ENCODE data around the gene PPP2R5C.
"Not testable (repeated sequence)": the region's sequence is repeated elsewhere in the genome, so short reads cannot be mapped to it uniquely, and the experiment has no call there.

The PPP2R5C gene

GRCh38 chr14:101727611-101728366 is 33.7 kb upstream of the PPP2R5C start:
- DNase-seq: peak; percentile 33

GRCh38 chr14:101728367-101728742 is 33.2 kb upstream of the PPP2R5C start:
- no peak for DNase-seq

DNA sequence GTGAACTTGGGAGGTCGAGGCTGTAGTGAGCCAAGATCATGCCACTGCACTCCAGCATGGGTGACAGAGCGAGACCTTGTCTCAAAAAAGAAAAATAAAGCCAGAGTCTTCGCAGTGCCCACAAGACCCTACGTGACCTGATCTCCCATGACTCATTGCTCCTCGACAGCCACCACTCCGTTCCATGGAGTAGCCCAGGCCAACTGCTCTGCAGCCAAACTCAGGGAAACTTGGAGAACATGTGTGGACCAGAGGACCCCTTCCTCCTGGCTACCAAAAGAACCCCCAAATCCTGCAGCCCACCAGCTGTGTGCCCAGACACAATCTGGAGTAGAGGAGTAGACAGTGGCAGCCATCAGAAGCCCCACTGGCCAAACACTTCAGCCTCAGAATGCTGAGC is 32.1 kb upstream of the PPP2R5C start:
- DNase-seq: no peak

DNA sequence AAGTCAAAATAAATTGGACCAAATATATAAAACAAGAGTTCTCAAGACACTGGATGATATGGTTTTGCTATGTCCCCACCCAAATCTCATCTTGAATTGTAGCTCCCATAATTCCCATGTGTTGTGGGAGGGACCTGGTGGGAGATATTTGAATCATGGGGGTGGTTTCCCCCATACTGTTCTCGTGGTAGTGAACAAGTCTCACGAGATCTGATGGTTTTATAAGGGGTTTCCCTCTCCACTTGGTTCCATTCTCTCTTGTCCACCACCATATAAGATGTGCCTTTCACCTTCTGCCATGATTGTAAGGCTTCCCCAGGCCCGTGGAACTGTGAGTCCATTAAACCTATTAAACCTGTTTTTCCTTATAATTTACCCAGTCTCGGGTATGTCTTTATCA is 31.4 kb upstream of the PPP2R5C start:
- DNase-seq: not testable (repeated sequence)

DNA sequence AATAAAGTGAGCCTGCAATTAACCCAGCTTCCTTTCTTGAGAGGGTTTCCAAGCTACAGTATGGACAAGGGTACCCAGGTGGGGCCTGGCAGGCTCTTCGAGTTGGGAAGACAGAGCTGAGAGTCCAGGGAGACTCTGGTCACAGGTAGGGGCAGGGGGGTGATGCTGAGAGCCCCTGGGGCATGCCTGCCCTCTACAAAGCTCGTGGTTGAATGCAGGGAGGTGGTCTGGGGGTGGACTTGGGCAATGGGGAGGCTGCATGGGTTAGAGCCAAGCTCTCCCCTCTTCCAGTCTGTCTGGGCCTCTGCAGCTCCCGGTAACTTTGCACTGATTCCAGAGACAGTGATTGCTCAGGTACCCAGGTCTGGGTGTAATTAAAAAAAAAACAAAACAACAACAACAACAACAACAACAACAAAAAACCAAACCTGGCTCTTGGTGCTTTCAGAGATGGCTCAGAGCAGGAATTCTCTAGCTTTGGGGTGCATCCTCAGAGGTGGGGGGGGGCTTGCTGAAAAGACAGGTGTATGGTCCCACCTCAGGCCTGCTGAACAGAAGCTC is 30.8 kb upstream of the PPP2R5C start:
- no peak for DNase-seq

DNA sequence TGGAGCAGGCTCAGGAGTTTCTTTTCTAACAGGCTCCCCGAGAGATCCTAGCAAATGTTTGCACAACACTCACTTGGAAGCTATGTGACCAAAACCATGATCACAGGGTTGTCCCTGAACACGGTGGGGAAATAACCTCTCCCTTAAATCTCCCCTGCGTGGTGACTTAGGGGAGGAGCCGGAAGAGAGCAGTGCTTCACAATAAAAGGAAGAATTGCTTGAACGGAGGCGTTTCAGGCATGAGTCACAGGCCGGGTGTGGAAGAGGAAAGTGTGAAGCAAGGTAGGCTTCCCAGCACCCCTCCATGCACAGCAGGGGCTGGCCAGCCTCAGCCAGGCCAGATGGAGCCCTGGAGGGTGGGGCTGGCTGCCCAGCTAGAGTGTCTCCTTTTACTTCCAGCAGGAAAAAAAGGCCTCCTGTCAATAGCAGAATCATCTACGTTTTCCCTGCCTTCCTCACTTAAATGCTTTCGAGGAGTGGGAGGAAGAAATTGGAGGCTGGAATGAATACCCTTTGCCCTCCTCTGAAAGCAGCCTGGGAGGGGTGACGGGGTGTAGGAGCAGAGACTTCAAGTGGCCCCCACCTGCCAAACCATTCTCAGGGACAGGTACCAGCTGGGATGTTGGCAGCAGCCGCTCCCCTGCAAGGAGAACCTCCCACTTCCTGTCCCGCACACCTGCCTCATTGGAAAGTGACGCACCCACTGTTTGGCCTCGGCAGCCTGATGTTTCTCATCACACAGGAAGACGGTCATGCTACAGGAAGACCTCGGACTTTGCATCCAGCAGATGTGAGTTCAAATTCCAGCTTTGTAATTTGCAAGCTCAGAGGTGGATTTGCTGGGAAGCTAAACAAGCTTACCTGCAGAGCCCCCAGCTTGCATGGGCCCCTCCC is 30.1 kb upstream of the PPP2R5C start:
- peak; percentile 95 for DNase-seq

GRCh38 chr14:101732118-101732517 is 29.4 kb upstream of the PPP2R5C start:
- DNase-seq: peak; percentile 55

DNA sequence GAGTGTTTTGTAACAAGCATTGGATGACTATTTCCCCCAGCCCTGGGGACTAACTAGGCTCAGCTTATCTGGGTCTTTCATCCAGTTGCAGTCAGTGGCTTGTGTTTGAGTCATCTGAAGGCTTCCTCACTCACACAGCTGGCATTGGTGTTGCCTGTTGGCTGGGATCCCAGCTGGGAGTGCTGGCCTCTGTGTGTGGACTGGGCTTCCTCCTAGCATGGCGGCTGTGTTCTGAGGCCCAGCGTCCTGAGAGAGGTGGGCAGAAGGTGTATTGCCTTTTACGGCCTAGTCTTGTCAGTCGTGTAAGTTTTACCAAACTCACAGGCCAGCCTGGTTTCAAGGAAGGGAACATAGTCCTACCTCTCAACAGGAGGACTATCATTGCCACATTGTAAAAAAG is 28.3 kb upstream of the PPP2R5C start:
- peak; percentile 46 for DNase-seq

DNA sequence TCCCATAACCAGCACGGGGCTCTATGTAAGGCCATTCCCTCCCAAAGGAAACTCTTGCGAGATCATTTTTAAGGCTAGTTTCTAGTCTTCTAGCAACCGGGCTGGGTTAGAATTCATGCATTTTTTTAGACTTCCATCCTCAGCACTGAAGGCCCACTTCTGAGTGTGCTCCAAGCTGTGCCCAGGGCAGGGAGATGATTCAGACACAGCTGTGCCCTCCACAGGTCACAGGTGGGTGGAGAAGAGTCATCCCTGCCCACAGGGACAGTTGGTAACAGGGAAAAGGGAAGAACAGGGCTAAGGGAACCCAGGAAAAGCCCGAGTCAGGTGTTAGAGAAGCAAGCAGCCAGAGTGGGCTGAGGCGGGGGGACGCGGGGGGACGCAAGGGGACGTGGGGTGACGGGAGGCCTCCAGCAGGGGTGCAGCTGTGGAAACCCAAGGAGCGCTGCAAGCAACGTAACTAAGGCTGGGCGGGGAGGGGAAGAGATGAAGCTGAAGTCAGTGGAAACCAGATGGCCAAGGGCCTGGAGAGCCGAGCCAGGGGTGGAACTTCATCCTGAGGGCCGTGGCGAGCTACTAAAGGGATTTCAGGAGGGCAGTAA is 27.2 kb upstream of the PPP2R5C start:
- DNase-seq: peak; percentile 26

GRCh38 chr14:101735453-101735852 is 26.1 kb upstream of the PPP2R5C start:
- no peak for DNase-seq

DNA sequence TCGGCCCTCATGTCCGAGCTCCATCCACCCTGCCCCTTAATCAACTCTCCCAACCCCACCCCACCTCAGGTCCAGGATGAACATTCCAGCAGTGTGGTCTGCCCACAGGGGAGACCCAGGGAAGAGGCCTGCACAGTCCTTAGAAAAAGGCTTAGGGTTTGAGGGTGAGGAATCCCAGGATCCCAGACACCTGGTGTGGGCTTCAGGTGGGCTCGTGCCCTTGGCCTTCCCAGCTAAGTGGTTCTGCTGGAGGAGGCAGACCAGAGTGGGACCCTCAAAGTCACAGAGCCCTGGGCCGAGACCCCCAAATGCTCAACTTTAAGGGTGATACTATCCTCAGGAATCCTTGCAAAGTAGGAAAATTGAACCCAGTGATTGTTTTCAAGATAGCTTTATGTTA is 25.4 kb upstream of the PPP2R5C start:
- DNase-seq: no peak

DNA sequence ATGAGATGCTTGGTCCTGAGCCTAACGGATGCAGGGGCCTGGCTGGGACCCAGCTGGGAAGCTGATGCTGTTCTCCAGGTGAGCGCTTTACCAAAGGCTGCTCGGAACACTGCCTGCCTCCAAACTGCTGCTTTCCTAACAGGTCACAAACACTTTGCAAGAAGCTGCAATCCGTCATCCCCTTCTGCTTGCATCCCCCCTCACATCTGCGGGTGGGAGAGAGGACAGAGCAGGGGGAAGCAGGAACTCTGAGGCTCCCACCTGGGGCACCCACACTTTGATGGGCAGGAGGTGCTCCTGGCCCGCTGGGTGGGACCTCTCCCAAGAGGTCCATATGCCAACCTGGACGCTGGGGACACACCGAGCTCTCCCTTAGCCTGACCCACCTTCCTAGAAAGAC is 24.9 kb upstream of the PPP2R5C start:
- DNase-seq: no peak

DNA sequence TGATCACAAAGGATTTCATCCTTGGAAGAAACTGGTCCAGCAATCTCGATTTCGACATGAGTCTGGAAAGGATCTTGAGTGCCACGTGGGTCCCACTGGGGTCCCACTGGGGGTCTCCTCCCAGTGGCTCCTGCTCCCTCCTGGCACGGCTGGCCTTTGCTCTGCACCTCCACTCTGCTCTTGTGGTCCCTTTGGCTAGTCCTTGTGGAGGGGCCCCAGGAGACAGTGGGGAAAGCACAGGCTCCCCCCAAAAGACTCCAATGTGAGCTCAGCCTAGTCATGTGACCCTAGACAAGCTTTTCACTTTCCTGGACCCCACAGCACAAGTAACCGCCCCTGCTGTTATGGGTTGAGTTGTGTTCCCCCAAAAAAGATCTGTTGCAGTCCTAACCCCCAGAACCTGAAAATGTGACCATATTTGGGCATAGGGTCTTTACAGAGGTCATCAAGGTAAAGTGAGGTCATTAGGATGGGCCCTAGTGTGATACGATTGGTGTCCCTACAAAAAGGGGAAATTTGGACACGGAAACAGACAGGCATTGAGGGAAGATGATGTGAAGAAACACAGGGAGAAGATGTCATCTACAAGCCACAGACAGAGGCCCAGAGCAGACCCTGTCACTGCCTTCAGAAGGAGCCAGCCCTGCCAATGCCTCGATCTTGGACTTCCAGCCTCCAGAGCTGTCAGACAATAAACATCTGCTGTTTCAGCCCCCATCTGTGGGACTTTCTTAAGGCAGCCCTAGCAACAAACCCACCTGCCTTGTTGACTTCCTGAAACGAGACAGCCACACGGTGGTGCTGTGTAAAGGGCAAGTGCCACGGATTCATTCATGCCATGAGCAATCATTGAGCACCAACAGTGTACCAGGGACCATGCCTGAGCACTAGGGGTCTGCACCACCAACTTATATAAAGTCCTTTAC is 23.8 kb upstream of the PPP2R5C start:
- DNase-seq: peak; percentile 25

GRCh38 chr14:101738703-101739320 is 22.7 kb upstream of the PPP2R5C start:
- no peak for DNase-seq

DNA sequence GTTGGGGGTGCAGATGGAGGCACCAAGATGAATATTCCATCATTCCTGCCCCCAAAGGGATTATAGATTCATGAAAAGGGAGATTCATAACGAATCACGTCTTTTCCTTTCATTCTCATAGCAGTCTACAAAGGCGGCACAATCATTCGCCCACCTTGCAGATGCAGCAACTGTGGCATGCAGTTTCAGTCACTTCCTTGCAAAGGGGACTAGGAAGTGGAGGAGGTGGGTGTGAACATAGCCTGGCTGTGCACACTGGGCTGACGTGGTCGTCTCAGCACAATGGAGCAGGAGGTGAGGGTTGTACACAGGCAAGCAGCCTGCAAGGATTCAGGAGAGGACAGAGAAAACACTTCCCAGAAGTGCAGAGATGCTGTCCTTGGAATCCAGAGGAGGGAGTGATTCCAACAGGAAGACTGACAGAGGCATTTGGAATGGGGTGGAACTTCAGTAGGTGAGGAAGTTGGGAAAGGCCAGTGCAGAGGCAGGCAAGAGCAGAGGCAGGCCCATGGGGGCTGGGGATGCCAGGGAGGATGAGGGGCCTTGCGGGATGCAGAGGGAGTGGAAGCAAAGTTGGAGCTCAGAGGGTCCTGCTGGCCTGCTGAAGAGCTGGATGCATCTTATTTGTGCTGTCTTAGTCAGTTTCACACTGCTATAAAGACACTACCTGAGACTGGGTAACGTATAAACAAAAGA is 21.9 kb upstream of the PPP2R5C start:
- no peak for DNase-seq

DNA sequence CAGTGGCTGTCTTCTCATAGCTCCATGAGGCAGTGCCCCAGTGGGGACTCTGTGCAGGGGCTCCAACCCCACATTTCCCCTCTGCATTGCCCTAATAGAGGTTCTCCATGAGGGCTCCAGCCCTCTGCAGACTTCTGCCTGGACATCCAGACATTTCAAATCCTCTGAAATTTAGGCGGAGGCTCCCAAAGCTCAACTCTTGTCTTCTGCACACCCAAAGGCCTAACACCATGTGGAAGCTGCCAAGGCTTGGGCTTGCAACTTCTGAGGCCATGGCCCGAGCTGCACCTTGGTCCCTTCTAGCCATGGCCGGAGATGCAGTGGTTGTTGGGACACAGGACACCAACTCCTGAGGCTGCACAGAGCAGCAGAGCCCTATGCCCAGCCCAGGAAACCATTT is 20.5 kb upstream of the PPP2R5C start:
- DNase-seq: no peak

GRCh38 chr14:101743701-101744100 is 17.8 kb upstream of the PPP2R5C start:
- no peak for DNase-seq

DNA sequence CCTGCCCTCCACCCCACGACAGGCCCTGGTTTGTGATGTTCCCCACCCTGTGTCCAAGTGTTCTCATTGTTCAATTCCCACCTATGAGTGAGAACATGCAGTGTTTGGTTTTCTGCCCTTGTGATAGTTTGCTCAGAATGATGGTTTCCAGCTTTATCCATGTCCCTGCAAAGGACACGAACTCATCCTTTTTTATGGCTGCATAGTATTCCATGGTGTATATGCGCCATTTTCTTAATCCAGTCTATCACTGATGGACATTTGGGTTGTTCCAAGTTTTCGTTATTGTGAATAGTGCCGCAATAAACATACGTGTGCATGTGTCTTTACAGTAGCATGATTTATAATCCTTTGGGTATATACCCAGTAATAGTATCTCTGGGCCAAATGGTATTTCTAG is 17.1 kb upstream of the PPP2R5C start:
- DNase-seq: not testable (repeated sequence)

- not testable (repeated sequence) for DNase-seq
Observed at GRCh38 chr14:101749756-101750155, 11.8 kb upstream of the PPP2R5C start.

DNA sequence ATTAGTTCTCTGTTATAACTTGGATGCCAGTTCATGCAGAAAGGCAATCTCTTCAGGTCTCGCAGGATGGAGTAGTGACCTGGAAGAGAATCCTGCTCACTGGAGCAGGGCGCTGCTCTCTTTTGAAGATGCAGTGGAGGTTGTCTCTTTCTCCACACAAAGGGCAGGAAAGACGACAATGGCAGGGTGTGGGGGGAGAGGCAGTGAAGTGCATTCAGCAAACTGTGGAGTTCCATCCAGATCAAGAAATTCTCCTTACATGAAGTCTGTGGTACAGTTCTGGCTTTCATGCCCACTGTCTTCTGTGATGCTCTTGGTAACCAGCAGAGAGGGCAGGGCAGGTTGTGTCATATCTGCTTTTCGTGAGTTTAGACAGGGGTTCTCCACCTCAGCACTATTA is 6.6 kb upstream of the PPP2R5C start:
- DNase-seq: no peak
